HG03571 (cell line): ENCODE measurements around the gene HS3ST6.
"Not testable (repeated sequence)": the region's sequence is repeated elsewhere in the genome, so short reads cannot be mapped to it uniquely, and the experiment has no call there.

ENCODE experiments used
- ATAC-seq: cut with Tn5 transposase; IDR thresholded peaks from one replicate; pipeline ENCODE4 v1.9.1; 2021; ENCODE audit not compliant: unreplicated experiment

The HS3ST6 gene

GRCh38 chr16:1929578-1930337 is 11.5 kb upstream of the HS3ST6 start:
- ATAC-seq: peak; percentile 77

- ATAC-seq: no peak
These were observed 10.9 kb upstream of the HS3ST6 start for GRCh38 chr16:1929105-1929504.

- ATAC-seq: no peak
These were observed 8.1 kb upstream of the HS3ST6 start for GRCh38 chr16:1926271-1926670.

- no peak for ATAC-seq
These were observed 5.9 kb upstream of the HS3ST6 start for GRCh38 chr16:1924095-1924494.

- ATAC-seq: no peak
These were observed 5.3 kb upstream of the HS3ST6 start for GRCh38 chr16:1923299-1924034.

GRCh38 chr16:1922357-1922756 is 4.1 kb upstream of the HS3ST6 start:
- ATAC-seq: no peak

- ATAC-seq: no peak
These were observed 2.5 kb upstream of the HS3ST6 start for GRCh38 chr16:1920727-1921171.

GRCh38 chr16:1920122-1920521 is 1.9 kb upstream of the HS3ST6 start:
- ATAC-seq: not testable (repeated sequence)

GRCh38 chr16:1919327-1919998 is 1.2 kb upstream of the HS3ST6 start:
- ATAC-seq: no peak

GRCh38 chr16:1917665-1918350 is 407 bp downstream of the HS3ST6 start:
- no peak for ATAC-seq

- no peak for ATAC-seq
These were observed 1.1 kb downstream of the HS3ST6 start for GRCh38 chr16:1917056-1917664.

- ATAC-seq: no peak
These were observed 1.6 kb downstream of the HS3ST6 start for GRCh38 chr16:1916640-1916990.

GRCh38 chr16:1915732-1916639 is 2.2 kb downstream of the HS3ST6 start:
- no peak for ATAC-seq

- ATAC-seq: no peak
These were observed 3.2 kb downstream of the HS3ST6 start for GRCh38 chr16:1914988-1915387.

GRCh38 chr16:1914084-1914608 is 4.1 kb downstream of the HS3ST6 start:
- no peak for ATAC-seq

- no peak for ATAC-seq
These were observed 4.7 kb downstream of the HS3ST6 start for GRCh38 chr16:1913327-1914083.

- no peak for ATAC-seq
These were observed 6.0 kb downstream of the HS3ST6 start for GRCh38 chr16:1912215-1912543.

- no peak for ATAC-seq
These were observed 6.6 kb downstream of the HS3ST6 start for GRCh38 chr16:1911467-1912214.
